ENCODE data around the gene TPCN2.

DNA sequence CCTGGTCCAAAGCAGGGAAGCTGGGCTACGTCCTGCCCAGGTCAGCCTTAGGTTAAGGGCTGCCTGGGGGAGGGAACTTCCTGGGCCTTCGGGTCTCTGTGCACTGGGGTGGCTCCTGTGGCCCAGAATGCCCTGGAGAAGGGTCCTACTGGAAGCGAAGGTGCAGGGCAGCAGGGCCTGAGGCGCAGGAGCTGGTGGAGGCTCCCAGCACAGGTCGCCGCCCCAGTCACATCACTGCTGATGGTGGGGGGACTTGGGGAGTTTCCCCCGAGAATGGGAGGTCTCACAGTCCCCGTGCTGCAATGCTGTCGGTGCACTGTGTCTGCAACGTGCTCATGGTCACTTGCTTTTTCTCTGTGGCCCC, 106.2 kb downstream of the TPCN2 start:
- TF ChIP-seq, protein P1, sequence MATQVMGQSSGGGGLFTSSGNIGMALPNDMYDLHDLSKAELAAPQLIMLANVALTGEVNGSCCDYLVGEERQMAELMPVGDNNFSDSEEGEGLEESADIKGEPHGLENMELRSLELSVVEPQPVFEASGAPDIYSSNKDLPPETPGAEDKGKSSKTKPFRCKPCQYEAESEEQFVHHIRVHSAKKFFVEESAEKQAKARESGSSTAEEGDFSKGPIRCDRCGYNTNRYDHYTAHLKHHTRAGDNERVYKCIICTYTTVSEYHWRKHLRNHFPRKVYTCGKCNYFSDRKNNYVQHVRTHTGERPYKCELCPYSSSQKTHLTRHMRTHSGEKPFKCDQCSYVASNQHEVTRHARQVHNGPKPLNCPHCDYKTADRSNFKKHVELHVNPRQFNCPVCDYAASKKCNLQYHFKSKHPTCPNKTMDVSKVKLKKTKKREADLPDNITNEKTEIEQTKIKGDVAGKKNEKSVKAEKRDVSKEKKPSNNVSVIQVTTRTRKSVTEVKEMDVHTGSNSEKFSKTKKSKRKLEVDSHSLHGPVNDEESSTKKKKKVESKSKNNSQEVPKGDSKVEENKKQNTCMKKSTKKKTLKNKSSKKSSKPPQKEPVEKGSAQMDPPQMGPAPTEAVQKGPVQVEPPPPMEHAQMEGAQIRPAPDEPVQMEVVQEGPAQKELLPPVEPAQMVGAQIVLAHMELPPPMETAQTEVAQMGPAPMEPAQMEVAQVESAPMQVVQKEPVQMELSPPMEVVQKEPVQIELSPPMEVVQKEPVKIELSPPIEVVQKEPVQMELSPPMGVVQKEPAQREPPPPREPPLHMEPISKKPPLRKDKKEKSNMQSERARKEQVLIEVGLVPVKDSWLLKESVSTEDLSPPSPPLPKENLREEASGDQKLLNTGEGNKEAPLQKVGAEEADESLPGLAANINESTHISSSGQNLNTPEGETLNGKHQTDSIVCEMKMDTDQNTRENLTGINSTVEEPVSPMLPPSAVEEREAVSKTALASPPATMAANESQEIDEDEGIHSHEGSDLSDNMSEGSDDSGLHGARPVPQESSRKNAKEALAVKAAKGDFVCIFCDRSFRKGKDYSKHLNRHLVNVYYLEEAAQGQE (IDR thresholded peaks at IDR 0.05; ENCODE audit: insufficient read depth in 1 of 2, low read depth in 2 of 2, low read length in 2 of 2) = no peak
- no peak for TF ChIP-seq POLR2AphosphoS5 (IDR thresholded peaks at IDR 0.05; ENCODE audit: low read depth, low read length)
- TF ChIP-seq FOXP2 (optimal IDR thresholded peaks at IDR 0.05; ENCODE audit: borderline replicate concordance, extremely low read depth, extremely low read length, insufficient read depth) = no peak
- no peak for TF ChIP-seq TAF1 (IDR thresholded peaks at IDR 0.05; ENCODE audit: borderline replicate concordance, insufficient read depth, low read length)

Data from PFSK-1 (cell line).